Esophagus muscularis mucosa (tissue), 4 donors: ENCODE measurements around the gene KRTAP22-2. TPM values are rescaled to one million over a fixed set of nuclear protein-coding genes. Genes with fewer than 3 reads are reported as not detected.

Source experiments
- DNase-seq: peaks from one replicate; pipeline ENCODE4 v3.0.0-alpha.2; 2017; ENCODE audit errors: extremely low spot score
- H3K27ac ChIP-seq, 4 donors: fragments of 200-600 bp; sonication (generic); replicated peaks in 1 of 4; 1 replicate in 3 of 4; 2 replicates in 1 of 4; pipeline ENCODE4 v1.5.1; 2016 to 2019; ENCODE audit warnings: mild to moderate bottlenecking in 1 of 4
- H3K27me3 ChIP-seq, 4 donors: fragments of 200-600 bp; sonication (generic); one replicate each; pipeline versions ENCODE4 v1.5.1 to v1.6.0; 2016 to 2019
- H3K36me3 ChIP-seq, 4 donors: fragments of 200-600 bp; sonication (generic); one replicate each; pipeline ENCODE4 v1.5.1; 2016 to 2019
- H3K4me1 ChIP-seq, 4 donors: fragments of 200-600 bp; sonication (generic); one replicate each; pipeline ENCODE4 v1.5.1; 2016 to 2019
- H3K4me3 ChIP-seq, 4 donors: fragments of 200-600 bp; sonication (generic); 1 replicate in 2 of 4; 2 replicates in 2 of 4; pipeline ENCODE4 v1.5.1; 2016 to 2019; ENCODE audit warnings: mild to moderate bottlenecking in 4 of 4, moderate library complexity in 1 of 4
- H3K9me3 ChIP-seq, 4 donors: fragments of 200-600 bp; sonication (generic); 1 replicate in 3 of 4; 2 replicates in 1 of 4; pipeline ENCODE4 v1.5.1; 2016 to 2019
- EP300 ChIP-seq: sonication (generic); formaldehyde crosslinking; IDR thresholded peaks from one replicate; pipeline ENCODE4 v1.6.1; 2017; ENCODE audit warnings: antibody characterized with exemption
- POLR2A ChIP-seq: fragments of 450-650 bp; IDR thresholded peaks from one replicate; pipeline ENCODE4 v1.6.1; 2017; ENCODE audit warnings: antibody characterized with exemption, moderate library complexity, mild to moderate bottlenecking, low read depth
- POLR2AphosphoS5 ChIP-seq, 2 donors: sonication (generic); formaldehyde crosslinking; IDR thresholded peaks; one replicate each; pipeline ENCODE4 v1.6.1; 2017; ENCODE audit warnings: antibody characterized with exemption in 2 of 2
- WGBS: methylation state at CpG from one replicate; pipeline ENCODE4 v1.1.5; 2018; 5-methylcytosine and 5-hydroxymethylcytosine counted together
- intact Hi-C: fragments of 100-400 bp; cut with DNase I; formaldehyde crosslinking; loops from one replicate; pipeline ENCODE4 v1.15.1; 2023
- total RNA-seq, 4 donors: library from RNA; depleted of rRNA; stranded (reverse); fragments of >200 nt; gene quantifications; one replicate each; pipeline versions ENCODE4 v1.1.0 to v1.2.1, GENCODE V29; 2016
- TF ChIP-seq, protein P1 (sequence below), 3 experiments: fragments of 200-600 bp in 2 of 3; fragments of 450-650 bp in 1 of 3; sonication (generic) in 2 of 3; IDR thresholded peaks; one replicate each; pipeline ENCODE4 v1.5.1; 2017 to 2019; ENCODE audit warnings: antibody characterized with exemption in 3 of 3, mild to moderate bottlenecking in 2 of 3, moderate library complexity in 1 of 3

The KRTAP22-2 gene
- total RNA-seq, 4 donors from 2014 or later: not detected

DNA sequence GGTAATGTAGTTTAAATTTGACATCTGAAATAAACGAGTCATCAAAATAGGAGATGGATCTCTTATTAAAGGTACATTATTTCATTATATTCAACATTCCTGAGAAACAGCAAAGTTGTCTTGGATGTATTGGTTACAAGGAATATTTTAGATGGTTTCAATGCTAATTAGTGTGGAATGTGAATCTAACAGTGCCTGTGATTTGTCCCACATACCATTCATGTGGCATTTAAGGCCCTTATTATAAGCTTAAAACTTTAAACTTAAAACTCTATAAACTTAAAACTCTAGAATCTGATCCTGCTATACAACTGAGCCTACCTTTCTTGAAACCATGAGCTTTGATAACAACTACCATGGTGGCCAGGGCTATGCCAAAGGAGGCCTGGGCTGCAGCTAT, 10.6 kb upstream of the KRTAP22-2 start, which contains the start of gene KRTAP22-1:
Gene KRTAP22-1 (plus strand): TSS at position 301 of the 400 bp plus-strand sequence.
- TF ChIP-seq EP300 (no peak), POLR2AphosphoS5 (IDR thresholded peaks at IDR 0.05) (no peak), POLR2A (no peak)
- TF ChIP-seq, protein P1, sequence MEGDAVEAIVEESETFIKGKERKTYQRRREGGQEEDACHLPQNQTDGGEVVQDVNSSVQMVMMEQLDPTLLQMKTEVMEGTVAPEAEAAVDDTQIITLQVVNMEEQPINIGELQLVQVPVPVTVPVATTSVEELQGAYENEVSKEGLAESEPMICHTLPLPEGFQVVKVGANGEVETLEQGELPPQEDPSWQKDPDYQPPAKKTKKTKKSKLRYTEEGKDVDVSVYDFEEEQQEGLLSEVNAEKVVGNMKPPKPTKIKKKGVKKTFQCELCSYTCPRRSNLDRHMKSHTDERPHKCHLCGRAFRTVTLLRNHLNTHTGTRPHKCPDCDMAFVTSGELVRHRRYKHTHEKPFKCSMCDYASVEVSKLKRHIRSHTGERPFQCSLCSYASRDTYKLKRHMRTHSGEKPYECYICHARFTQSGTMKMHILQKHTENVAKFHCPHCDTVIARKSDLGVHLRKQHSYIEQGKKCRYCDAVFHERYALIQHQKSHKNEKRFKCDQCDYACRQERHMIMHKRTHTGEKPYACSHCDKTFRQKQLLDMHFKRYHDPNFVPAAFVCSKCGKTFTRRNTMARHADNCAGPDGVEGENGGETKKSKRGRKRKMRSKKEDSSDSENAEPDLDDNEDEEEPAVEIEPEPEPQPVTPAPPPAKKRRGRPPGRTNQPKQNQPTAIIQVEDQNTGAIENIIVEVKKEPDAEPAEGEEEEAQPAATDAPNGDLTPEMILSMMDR (IDR thresholded peaks at IDR 0.05): no peak
- intact Hi-C loops: no loop called here
- H3K36me3 ChIP-seq: no peaks in the 10 kb centered on the region
- WGBS: 94% methylated on average over 1 of the region's 1 CpG
- H3K9me3 ChIP-seq: no peaks in the 10 kb centered on the region
- H3K4me1 ChIP-seq: no peaks in the 10 kb centered on the region
- no peak within 1 kb of the TSS for H3K27ac ChIP-seq
- DNase-seq: no peak
- H3K27me3 ChIP-seq: no peaks in the 10 kb centered on the region
- H3K4me3 ChIP-seq: no peak within 1 kb of the TSS

DNA sequence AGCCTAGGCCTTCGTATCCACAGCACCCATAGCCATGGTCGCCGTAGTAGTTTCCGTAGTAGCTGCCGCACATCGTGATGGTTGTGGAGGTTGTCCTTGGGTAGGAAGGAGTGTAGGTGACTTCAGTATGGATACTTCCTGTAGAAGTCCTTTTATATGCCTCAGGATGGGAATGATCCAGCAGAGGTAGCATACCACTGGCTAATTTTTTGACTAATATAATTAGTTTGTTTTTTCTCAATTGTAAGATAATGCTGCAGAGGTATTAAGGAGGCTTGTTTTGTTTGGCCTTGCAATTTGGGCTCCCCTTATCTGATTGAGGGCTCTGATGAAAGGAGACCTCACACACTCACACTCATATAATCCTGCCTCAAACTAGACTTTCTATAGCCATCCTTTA, 8.6 kb upstream of the KRTAP22-2 start, which contains the start of gene KRTAP6-2:
Gene KRTAP6-2 (minus strand): TSS at position 101 of the 400 bp plus-strand sequence. CDS start 28 bp downstream, at position 73.
- H3K4me1 ChIP-seq: no peaks in the 10 kb centered on the region
- H3K9me3 ChIP-seq: no peaks in the 10 kb centered on the region
- DNase-seq: no peak
- H3K36me3 ChIP-seq: no peaks in the 10 kb centered on the region
- no peaks in the 10 kb centered on the region for H3K27me3 ChIP-seq
- intact Hi-C loops: no loop called here
- no peak within 1 kb of the TSS for H3K4me3 ChIP-seq
- no peak within 1 kb of the TSS for H3K27ac ChIP-seq
- WGBS: 87% methylated on average over 6 of the region's 6 CpGs
- TF ChIP-seq POLR2AphosphoS5 (IDR thresholded peaks at IDR 0.05) (no peak), EP300 (no peak), POLR2A (no peak)
- TF ChIP-seq, protein P1 (IDR thresholded peaks at IDR 0.05): no peak

DNA sequence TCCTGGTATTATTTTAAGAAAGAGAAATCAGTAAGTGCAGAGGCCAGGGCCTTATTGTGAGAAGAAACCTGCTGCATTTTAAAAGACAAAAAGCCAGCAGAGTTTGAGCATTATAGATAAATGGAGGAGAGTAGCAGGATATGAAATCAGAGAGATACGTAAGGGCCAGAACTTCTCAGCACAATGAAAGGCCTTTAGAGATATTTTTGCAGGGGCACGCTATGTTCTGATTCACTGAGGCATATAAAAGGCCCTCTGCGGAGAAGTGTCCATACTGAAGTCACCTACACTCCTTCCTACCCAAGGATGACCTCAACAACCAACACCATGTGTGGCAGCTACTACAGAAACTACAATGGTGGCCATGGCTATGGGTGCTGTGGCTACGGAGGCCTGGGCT, 1.9 kb upstream of the KRTAP22-2 start, which contains the start of gene KRTAP6-3:
Gene KRTAP6-3 (plus strand): TSS at position 301 of the 400 bp plus-strand sequence. CDS start 6 bp downstream, at position 307.
- Histone ChIP-seq H3K4me1 (no peaks in the 10 kb centered on the region), H3K4me3 (no peak within 1 kb of the TSS), H3K36me3 (no peaks in the 10 kb centered on the region), H3K27ac (no peak within 1 kb of the TSS), H3K27me3 (no peaks in the 10 kb centered on the region), H3K9me3 (no peaks in the 10 kb centered on the region)
- intact Hi-C loops: no loop called here
- DNase-seq: no peak
- no peak for TF ChIP-seq POLR2A
- TF ChIP-seq EP300: no peak
- no peak for TF ChIP-seq POLR2AphosphoS5 (IDR thresholded peaks at IDR 0.05)
- TF ChIP-seq, protein P1 (IDR thresholded peaks at IDR 0.05): no peak
- WGBS: 78% methylated on average over 4 of the region's 4 CpGs

DNA sequence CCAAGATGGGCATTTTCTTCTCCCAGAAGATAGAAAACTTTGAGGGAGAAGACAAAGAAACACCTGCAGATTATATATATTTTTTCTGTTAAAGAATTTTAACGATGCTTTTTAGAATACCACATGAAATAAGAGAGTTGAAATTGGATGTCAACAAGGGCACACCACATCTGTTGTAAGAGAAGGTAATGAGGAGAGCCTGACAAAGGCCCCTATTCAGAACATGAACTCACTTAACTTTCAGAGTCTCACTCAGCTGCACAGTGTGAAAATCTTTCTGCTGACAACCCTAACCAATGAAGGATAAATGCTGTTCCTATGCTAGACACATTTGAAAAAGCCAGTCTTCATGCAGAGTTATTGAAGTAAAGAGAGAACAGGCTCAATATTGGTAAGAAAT, 7.3 kb downstream of the KRTAP22-2 start:
- Histone ChIP-seq H3K4me1 (no peaks in the 10 kb centered on the region), H3K27ac (no peak overlapping the region), H3K9me3 (peaks cover 0 to 5% (median 0%) of the 10 kb centered on the region in 4 donors), H3K4me3 (no peak overlapping the region), H3K27me3 (no peaks in the 10 kb centered on the region), H3K36me3 (no peaks in the 10 kb centered on the region)
- intact Hi-C loops: no loop called here
- DNase-seq: no peak
- WGBS: 83% methylated on average over 1 of the region's 1 CpG
- TF ChIP-seq POLR2AphosphoS5 (IDR thresholded peaks at IDR 0.05) (no peak), POLR2A (no peak)
- TF ChIP-seq, protein P1 (IDR thresholded peaks at IDR 0.05): no peak

DNA sequence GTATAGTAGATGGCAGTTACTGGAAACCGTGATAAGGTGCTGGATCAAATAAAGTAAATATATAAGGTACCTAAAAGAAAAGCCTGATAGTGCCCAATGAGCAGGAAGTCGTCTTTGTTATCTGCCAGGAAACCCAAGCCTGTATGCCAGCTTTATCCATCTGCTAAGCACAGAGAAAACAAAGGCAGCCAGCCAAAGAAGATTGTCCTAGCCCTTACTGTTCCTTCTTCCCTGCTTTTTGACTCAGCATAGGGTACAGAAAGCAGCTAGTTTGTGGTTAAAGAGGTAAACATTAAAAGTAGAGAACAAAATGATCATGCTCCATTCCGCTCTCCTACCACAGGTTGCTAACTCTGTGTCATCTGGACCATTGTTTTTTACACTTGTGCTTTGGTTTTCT, 10.1 kb downstream of the KRTAP22-2 start:
- TF ChIP-seq, protein P1 (IDR thresholded peaks at IDR 0.05): no peak
- no peak for TF ChIP-seq POLR2A
- no peak for TF ChIP-seq POLR2AphosphoS5 (IDR thresholded peaks at IDR 0.05)
- TF ChIP-seq EP300: no peak
- H3K27ac ChIP-seq: no peak overlapping the region
- no peak for DNase-seq
- intact Hi-C loops: no loop called here
- no peak overlapping the region for H3K4me3 ChIP-seq
- no peaks in the 10 kb centered on the region for H3K27me3 ChIP-seq
- peaks cover 0 to 5% (median 0%) of the 10 kb centered on the region in 4 donors for H3K9me3 ChIP-seq
- no peaks in the 10 kb centered on the region for H3K4me1 ChIP-seq
- 70% methylated on average over 3 of the region's 3 CpGs for WGBS
- H3K36me3 ChIP-seq: no peaks in the 10 kb centered on the region
